DMS79 (cell line): Measurements from ENCODE around the gene CTNNAL1.
"Not testable (repeated sequence)": the region's sequence is repeated elsewhere in the genome, so short reads cannot be mapped to it uniquely, and the experiment has no call there.

Experiments used
- DNase-seq: peaks from one replicate; lab custom pipeline; 2025; lab: John Stamatoyannopoulos, UW

CTNNAL1 gene

GRCh38 chr9:108983885-108984284, 29.4 kb downstream of the CTNNAL1 start:
- no peak for DNase-seq

- no peak for DNase-seq
Measured at GRCh38 chr9:108980893-108981292, 32.4 kb downstream of the CTNNAL1 start.

- DNase-seq = no peak
Measured at GRCh38 chr9:108978205-108978604, 35.1 kb downstream of the CTNNAL1 start.

- DNase-seq = no peak
Measured at GRCh38 chr9:108973895-108974294, 39.4 kb downstream of the CTNNAL1 start.

GRCh38 chr9:108972626-108973209, 40.6 kb downstream of the CTNNAL1 start:
- no peak for DNase-seq

DNA sequence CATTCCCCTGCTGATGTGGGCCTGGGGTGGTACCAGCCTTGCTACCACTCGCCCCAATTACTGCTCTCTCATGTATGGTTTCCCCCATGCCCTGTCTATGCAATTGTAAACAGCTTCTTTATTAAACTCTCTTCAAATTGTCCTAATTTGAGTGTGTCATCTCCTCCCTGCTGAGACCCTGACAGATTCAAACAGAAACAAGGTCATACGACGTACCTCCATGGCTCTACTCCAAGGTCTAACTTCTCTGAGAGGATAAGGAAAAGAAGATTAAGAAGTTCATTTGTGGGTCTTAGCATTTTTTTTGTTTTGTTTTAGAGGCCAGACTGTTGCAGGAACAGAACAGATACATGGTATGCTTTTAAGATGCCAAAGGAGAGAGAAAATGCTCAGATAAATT, 41.1 kb downstream of the CTNNAL1 start:
- DNase-seq = no peak

DNA sequence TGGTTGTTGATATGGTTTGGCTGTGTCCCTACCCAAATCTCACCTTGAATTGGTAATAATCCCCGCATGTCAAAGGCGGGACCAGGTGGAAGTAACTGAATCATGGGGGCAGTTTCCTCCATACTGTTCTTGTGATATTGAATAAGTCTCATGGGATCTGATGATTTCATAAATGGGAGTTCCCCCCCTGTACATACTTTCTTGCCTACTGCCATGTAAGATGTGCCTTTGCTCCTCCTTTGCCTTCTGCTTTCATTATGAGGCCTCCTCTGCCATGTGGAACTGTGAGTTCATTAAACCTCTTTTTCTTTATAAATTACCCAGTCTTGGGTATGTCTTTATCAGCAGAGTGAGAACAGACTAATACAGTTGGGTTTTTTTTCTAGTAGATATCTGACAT, 41.9 kb downstream of the CTNNAL1 start:
- DNase-seq = not testable (repeated sequence)

DNA sequence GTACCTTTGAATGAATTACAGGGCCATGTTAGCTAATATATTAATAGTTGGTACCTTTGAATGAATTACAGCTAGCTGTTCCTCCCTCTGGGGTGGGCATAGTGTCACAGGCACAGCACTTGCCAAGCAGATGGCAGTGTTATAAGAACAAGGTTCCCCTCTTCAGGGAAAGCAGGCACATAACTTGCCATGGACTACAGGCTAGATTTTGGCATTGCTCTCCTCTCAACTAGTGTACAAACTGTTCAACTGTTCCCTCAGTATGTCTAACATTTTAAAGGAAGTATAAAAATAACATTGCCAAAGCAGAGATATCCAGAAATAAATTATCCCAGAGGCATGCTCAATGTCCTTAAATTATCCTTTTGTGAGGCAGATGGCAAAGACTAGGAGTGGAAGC, 45.4 kb downstream of the CTNNAL1 start:
- no peak for DNase-seq

DNA sequence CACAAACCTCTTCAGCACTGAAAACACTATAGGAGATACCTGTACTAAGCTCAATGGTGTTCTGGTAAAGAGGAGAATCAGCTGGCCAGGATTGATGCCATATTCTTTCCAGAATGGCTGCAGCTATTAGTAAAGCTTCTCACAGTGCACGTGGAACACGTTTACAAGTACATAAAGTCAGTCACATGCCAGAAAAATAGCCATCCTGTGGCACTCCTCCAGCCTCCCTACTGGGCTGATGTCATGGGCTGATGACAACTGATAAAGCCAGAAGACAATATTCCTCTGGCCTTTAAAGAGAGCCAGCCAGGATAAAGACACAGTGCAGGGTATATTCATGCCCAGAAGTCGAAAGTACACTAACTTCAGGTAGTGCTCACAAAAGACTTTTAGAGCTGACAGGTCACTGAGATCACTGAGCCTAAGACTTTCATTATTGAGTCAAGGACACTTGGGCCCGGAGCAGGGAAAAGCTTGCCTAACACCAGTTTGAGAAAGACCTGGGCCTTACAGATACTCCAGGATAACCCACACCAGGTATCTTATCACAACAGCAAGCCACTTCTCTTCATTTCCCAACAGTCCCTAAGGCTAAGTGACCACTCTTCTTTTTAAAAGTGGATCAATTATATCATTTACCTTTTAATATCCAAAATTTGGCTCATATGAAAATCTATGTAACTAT, 49.7 kb downstream of the CTNNAL1 start:
- DNase-seq = no peak

DNA sequence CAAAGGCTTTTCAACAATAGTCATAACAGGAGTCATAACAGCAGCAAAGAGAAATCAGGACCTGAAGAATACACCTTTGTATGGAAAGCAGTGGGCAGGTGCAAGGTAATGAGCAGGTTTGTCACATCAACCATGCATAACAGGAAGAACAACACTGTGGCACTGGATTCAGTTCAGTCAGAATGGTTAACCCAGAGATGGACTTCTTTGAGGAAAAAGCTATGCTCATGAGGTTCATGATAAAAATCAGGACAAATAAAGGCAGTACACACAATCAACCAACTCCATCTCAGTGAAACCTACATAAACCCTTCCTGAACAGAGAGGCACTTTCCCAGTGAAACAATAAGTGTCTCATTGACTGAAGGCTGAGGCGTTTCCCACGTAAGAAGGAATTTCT, 52.1 kb downstream of the CTNNAL1 start:
- no peak for DNase-seq

GRCh38 chr9:108960331-108960730, 53.0 kb downstream of the CTNNAL1 start:
- no peak for DNase-seq

- no peak for DNase-seq
Measured at GRCh38 chr9:108956631-108957026, 56.7 kb downstream of the CTNNAL1 start.

GRCh38 chr9:108956022-108956630, 57.2 kb downstream of the CTNNAL1 start:
- DNase-seq = no peak

DNA sequence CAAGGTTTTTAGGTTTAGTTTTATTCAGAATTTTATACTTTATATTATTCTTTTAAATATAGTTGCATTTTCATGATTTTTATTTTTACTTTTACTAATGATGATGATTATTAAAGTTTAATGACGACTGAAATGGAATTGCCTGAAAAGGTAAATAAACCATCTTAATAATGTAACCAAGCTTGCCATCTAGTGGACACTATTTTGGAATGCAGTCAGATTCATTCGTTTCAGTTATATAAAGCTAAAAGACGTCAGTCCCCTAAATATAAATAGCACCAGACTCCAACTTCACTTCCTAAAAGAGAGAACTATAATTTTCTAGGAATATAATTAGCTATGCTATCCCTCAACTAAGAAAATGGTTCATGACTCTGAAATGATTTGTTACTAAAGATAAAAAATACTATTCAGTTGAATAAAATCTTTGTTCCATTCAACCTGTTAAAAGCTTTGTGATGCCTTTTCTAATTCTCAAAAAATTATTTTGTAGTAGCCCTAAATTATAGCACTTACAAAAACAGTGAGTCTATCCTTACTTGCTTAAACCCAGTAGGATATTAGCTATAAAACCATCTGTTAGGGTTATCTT, 59.2 kb downstream of the CTNNAL1 start:
- DNase-seq = no peak

DNA sequence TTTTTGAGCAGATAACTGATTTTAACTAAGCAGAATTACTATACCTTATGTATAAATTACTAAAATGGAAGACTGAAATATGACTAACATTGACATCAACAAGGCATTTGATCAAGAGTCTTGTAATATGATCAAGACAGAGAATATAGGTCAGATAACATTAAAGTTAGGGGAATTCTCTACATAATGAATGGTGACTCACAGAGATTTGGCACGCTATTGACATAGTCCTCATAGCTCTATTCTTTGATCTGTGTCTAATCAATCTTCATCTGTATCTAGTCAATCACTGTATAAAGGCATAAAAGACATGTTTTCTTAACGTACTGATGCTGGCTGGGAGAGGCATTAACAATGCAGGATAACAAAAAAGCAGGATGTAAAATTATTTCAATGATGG, 61.7 kb downstream of the CTNNAL1 start:
- DNase-seq = no peak

DNA sequence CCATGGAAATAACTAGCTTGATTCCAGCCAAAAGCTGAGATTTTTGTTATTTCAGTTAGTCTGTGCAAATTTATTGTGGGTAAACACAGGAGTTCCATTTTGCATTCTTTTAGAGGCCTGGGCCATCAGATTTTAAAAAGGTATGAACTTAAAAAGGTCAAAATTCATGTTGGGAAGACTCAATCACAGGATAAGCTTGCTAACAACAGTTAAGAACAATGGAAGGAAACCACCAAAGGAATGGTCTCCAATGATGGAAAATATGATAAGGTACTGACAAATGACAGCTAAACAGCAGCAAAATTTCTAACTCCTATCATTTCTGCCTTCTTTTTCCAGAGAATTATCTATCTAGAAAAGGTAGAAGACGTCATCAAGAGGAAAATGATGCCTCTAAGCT, 63.1 kb downstream of the CTNNAL1 start:
- DNase-seq = no peak

DNA sequence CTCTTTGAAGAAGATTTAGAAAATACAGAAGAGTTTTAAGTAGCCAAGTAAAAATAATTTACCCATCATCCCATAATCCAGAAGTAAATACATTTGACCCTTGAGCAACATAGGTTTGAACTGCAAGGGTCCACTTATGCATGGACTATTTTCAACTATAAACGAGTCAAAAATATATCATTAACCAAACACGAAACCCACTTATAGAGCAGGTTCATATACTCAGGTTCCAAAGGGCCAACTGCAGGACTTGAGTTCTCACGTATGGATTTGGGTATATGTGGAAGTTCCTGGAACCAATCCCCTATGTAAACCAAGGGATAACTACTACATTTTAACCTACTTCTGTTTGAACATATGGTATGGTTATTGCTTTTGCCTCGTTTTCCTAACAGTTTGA, 73.3 kb downstream of the CTNNAL1 start:
- DNase-seq = no peak

DNA sequence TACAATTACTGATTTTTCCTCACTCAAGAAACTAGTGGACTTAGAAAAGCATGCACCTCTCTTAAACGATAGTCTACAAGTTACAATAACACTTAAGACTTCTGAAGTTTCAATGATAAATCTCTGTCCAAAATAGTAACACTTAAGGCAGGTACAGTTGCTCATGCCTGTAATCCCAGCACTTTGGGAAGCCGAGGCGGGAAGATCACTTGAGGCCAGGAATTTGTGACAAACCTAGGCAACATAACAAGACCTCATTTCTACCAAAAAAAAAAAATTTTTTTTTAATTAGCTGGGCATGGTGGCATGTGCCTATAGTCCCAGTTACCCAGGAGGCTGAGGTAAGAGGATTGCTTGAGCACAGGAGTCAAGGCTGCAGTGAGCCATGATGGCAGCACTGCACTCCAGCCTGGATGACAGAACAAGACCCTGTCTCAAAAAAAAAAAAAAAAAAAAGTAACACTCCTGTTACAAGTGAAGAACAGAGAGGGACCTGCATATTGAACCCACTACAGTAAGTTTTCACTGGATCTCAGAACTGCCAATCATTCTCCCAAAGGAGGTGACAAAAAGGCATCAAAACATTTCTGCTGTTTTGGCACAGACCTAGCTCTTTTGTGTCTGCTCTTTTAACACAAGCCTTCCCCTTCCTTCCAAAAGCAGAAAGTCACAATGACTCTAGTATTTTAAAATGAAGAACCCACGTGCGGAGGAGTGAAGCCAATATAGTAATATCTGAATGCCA, 75.6 kb downstream of the CTNNAL1 start:
- DNase-seq = no peak

- peak; percentile 41 for DNase-seq
Measured at GRCh38 chr9:108934323-108934893, 78.9 kb downstream of the CTNNAL1 start, which contains the start of gene ABITRAM. Gene ABITRAM (plus strand): TSS chr9:108934400. CDS start chr9:108934487, 87 bp downstream.

DNA sequence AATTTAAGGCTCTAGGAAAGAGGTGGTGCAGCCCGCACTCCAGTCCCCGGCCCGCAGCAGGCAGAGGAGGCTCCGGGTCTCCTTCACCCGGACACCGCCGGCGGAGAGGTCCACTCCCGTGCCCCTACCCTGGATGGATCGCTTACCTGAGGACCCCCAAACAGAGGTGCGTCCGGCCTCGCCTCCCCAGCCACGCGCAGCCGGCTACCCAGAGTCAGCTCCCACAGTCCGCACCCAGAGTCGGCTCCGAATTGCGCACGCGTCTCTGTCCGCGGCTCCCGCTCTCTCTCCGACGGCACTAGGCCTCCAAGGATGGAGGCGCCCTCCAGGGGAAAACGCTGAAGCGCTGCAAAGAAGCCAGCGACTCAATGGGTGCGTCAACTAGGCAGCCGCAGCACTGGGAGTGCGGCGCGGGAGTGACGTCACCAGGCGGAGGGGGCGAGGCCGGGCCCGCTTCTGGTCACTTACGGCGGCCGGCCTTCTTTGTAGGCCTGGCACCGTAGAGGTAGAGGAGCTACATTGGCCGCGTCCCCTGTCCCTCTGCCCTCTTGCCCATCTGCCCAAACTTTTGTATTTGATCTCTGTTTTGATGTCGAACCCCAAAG, 79.5 kb downstream of the CTNNAL1 start, which contains the start of gene ELP1:
Gene ELP1 (minus strand): TSS at position 407 of the 605 bp plus-strand sequence. CDS start 2,978 bp downstream, outside the sequence.
- DNase-seq = peak; percentile 71

GRCh38 chr9:108933231-108933717, 80.0 kb downstream of the CTNNAL1 start:
- no peak for DNase-seq
